ENCODE data around the gene CENPS.
A peak's percentile ranks its signal among the peaks of the same experiment; 100 is the strongest.
"Not testable (repeated sequence)": the region's sequence is repeated elsewhere in the genome, so short reads cannot be mapped to it uniquely, and the experiment has no call there.

CENPS gene

GRCh38 chr1:10402729-10403274 is 27.4 kb upstream of the CENPS start:
- Mint-ChIP-seq H3K27ac (no peak overlapping the region), H3K9me3 (no peaks in the 10 kb centered on the region), H3K4me1 (peaks cover 34% of the 10 kb centered on the region), H3K4me3 (no peak overlapping the region), H3K27me3 (no peaks in the 10 kb centered on the region)
- DNase-seq (no peak), ATAC-seq (no peak)

GRCh38 chr1:10407201-10407600 is 23.0 kb upstream of the CENPS start:
- Mint-ChIP-seq H3K4me3 (no peak overlapping the region), H3K27me3 (no peaks in the 10 kb centered on the region), H3K9me3 (no peaks in the 10 kb centered on the region), H3K4me1 (peaks cover 4% of the 10 kb centered on the region), H3K27ac (peak overlapping the region in 1 of 2 donors; percentile 9)
- DNase-seq: no peak
- ATAC-seq: no peak

- Mint-ChIP-seq H3K4me1 (peaks cover 8% of the 10 kb centered on the region), H3K4me3 (no peak overlapping the region), H3K27me3 (no peaks in the 10 kb centered on the region), H3K9me3 (no peaks in the 10 kb centered on the region), H3K27ac (peak overlapping the region; percentile 87 to 94)
- ATAC-seq (peak; percentile 42), DNase-seq (no peak)
These were observed 14.9 kb upstream of the CENPS start for GRCh38 chr1:10415211-10415930.

GRCh38 chr1:10415967-10416366 is 14.3 kb upstream of the CENPS start:
- H3K4me3 Mint-ChIP-seq, H3K9me3 Mint-ChIP-seq, H3K27me3 Mint-ChIP-seq, ATAC-seq, H3K4me1 Mint-ChIP-seq, DNase-seq: not testable (repeated sequence)
- H3K27ac Mint-ChIP-seq: peak overlapping the region in 1 of 2 donors; percentile 46

- ATAC-seq, H3K9me3 Mint-ChIP-seq, H3K4me1 Mint-ChIP-seq, DNase-seq, H3K27me3 Mint-ChIP-seq, H3K4me3 Mint-ChIP-seq: not testable (repeated sequence)
- peak overlapping the region in 1 of 2 donors; percentile 27 for H3K27ac Mint-ChIP-seq
These were observed 11.5 kb upstream of the CENPS start for GRCh38 chr1:10418741-10419140.

GRCh38 chr1:10419351-10419750 is 10.9 kb upstream of the CENPS start:
- DNase-seq (no peak), ATAC-seq (no peak)
- Mint-ChIP-seq H3K4me3 (no peak overlapping the region), H3K9me3 (no peaks in the 10 kb centered on the region), H3K27me3 (no peaks in the 10 kb centered on the region), H3K4me1 (peaks cover 8% of the 10 kb centered on the region), H3K27ac (peak overlapping the region; percentile 81 to 91)

GRCh38 chr1:10421637-10422036 is 8.6 kb upstream of the CENPS start:
- Mint-ChIP-seq H3K27ac (no peak overlapping the region), H3K27me3 (no peaks in the 10 kb centered on the region), H3K9me3 (no peaks in the 10 kb centered on the region)

GRCh38 chr1:10424034-10424433 is 6.2 kb upstream of the CENPS start:
- Mint-ChIP-seq H3K4me1 (peaks cover 10% of the 10 kb centered on the region), H3K9me3 (no peaks in the 10 kb centered on the region), H3K27me3 (no peaks in the 10 kb centered on the region), H3K27ac (no peak overlapping the region), H3K4me3 (no peak overlapping the region)
- ATAC-seq (no peak), DNase-seq (no peak)

More at GRCh38 chr1:10421637-10422036, 8.6 kb upstream of the CENPS start:
- ATAC-seq (no peak), DNase-seq (no peak)
- Mint-ChIP-seq H3K4me3 (no peak overlapping the region), H3K4me1 (no peaks in the 10 kb centered on the region)

- Mint-ChIP-seq H3K27me3 (no peaks in the 10 kb centered on the region), H3K9me3 (no peaks in the 10 kb centered on the region), H3K27ac (no peak overlapping the region), H3K4me1 (peaks cover 16% of the 10 kb centered on the region), H3K4me3 (no peak overlapping the region)
- DNase-seq (no peak), ATAC-seq (no peak)
These were observed 5.6 kb upstream of the CENPS start for GRCh38 chr1:10424651-10425050.

- not testable (repeated sequence) for H3K4me3 Mint-ChIP-seq, H3K27me3 Mint-ChIP-seq, ATAC-seq, H3K9me3 Mint-ChIP-seq, DNase-seq, H3K27ac Mint-ChIP-seq
- H3K4me1 Mint-ChIP-seq: peaks cover 25% of the 10 kb centered on the region
These were observed 4.3 kb upstream of the CENPS start for GRCh38 chr1:10425826-10426534.

- H3K27me3 Mint-ChIP-seq, H3K27ac Mint-ChIP-seq, H3K4me3 Mint-ChIP-seq, DNase-seq, H3K9me3 Mint-ChIP-seq, ATAC-seq: not testable (repeated sequence)
- H3K4me1 Mint-ChIP-seq: peaks cover 30% of the 10 kb centered on the region
These were observed 3.7 kb upstream of the CENPS start for GRCh38 chr1:10426535-10426848.

GRCh38 chr1:10428984-10429383 is 1.2 kb upstream of the CENPS start:
- Mint-ChIP-seq H3K4me3 (peak overlapping the region in 1 of 2 donors; percentile 19), H3K4me1 (peaks cover 36% of the 10 kb centered on the region), H3K27me3 (no peaks in the 10 kb centered on the region), H3K9me3 (no peaks in the 10 kb centered on the region), H3K27ac (no peak overlapping the region)
- ATAC-seq (no peak), DNase-seq (no peak)

GRCh38 chr1:10429868-10430215 is 391 bp upstream of the CENPS start:
- H3K27ac Mint-ChIP-seq: peak overlapping the region in 1 of 2 donors; percentile 99
- ATAC-seq (peak; percentile 1), DNase-seq (peak in 1 of 2 donors; percentile 17)
- no peaks in the 10 kb centered on the region for H3K27me3 Mint-ChIP-seq
- peaks cover 36% of the 10 kb centered on the region for H3K4me1 Mint-ChIP-seq
- peak overlapping the region; percentile 96 to 98 for H3K4me3 Mint-ChIP-seq
- H3K9me3 Mint-ChIP-seq: no peaks in the 10 kb centered on the region

GRCh38 chr1:10431070-10431730 is 967 bp downstream of the CENPS start:
- ATAC-seq: no peak
- peak overlapping the region; percentile 70 to 99 for H3K27ac Mint-ChIP-seq
- no peaks in the 10 kb centered on the region for H3K27me3 Mint-ChIP-seq
- H3K4me1 Mint-ChIP-seq: peaks cover 36% of the 10 kb centered on the region
- peak overlapping the region; percentile 96 to 98 for H3K4me3 Mint-ChIP-seq
- no peaks in the 10 kb centered on the region for H3K9me3 Mint-ChIP-seq
- DNase-seq: no peak

GRCh38 chr1:10432910-10433700 is 2.9 kb downstream of the CENPS start:
- no peak overlapping the region for H3K4me3 Mint-ChIP-seq
- DNase-seq: no peak
- peaks cover 32% of the 10 kb centered on the region for H3K4me1 Mint-ChIP-seq
- no peaks in the 10 kb centered on the region for H3K9me3 Mint-ChIP-seq
- no peak for ATAC-seq
- no peaks in the 10 kb centered on the region for H3K27me3 Mint-ChIP-seq
- H3K27ac Mint-ChIP-seq: no peak overlapping the region

Data from stimulated activated naive CD8-positive, alpha-beta T cell treated with anti-CD3 and anti-CD28 coated beads, Interleukin-15, amount 100 ng/mL, for 72 hours (primary cell).